Measurements from ENCODE around the gene MDM4. TPM values are rescaled to one million over a fixed set of nuclear protein-coding genes. Genes with fewer than 3 reads are reported as not detected.

Gene MDM4, protein sequence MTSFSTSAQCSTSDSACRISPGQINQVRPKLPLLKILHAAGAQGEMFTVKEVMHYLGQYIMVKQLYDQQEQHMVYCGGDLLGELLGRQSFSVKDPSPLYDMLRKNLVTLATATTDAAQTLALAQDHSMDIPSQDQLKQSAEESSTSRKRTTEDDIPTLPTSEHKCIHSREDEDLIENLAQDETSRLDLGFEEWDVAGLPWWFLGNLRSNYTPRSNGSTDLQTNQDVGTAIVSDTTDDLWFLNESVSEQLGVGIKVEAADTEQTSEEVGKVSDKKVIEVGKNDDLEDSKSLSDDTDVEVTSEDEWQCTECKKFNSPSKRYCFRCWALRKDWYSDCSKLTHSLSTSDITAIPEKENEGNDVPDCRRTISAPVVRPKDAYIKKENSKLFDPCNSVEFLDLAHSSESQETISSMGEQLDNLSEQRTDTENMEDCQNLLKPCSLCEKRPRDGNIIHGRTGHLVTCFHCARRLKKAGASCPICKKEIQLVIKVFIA
- total RNA-seq, result 3.2 and 7.6 TPM in 2 replicates

DNA sequence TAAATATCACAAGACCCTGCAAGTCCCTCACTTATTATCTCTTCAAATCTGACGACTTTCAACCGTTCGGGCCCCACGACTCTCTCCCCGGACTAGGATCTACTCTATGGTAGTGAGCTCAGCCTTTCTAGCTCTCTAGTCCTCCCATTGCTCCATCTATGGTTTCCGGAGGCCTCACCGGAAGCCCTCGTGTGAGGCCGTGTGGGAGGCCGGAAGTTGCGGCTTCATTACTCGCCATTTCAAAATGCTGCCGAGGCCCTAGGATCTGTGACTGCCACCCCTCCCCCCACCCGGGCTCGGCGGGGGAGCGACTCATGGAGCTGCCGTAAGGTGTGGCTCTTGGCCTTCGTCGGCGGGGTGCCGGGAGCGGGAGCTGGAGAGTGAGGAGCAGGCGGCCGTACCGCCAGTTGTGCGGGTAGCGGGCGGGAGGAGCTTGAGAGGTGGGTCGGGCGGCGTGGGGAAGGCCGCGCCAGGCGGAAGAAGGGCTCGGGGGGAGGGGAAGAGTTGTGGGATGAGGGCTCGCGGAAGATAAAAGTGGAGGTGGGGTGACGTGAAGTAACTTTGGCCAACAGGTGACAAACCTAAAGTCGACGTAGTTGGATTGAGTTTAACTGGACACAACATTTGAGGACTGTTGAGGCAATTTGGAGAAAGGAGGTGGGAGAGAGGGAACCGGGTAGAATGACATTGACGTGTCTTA lies at the start of gene MDM4:
MDM4 (plus strand) TSS at position 227 of the 700 bp plus-strand sequence. CDS start 9,113 bp downstream, outside the sequence.

DNA sequence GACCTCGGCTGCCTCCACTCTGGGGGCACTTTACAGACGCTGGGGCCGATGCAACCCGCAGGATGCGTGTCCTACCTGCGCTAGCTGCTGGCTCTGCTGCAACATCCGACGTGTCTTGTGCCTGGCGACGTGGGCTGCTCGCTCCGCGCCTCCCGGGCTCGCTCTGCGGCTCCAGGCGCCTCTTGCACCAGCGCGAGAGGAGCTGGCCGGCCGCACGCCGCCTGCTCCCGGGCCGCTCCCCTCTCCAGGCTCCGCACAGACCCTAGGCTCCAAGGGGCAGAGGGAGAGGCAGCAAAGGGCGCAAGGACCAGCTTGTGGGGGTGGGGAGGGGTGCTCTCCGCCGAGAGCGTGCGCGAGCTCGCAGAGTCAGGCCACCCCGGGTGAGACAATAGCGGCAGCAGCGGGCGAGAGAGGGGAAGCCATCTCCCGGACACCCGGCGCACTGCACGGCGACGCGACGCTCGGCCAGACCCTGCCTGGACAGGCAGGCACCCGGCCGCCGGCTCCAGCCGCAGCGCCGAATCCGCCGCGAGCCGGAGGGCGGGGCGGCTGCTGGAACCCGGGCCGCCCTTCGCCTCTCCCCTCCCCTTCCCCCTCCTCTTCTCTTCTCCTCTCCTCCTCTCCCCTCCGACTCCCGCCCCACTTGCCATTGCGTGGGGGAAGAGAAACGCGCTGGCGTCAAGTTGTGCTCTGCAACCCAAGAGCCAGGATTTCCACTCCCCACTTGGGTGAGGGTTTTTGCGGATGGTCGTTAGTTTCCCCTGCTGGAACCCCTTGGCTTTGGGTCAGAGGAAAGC lies 21.7 kb upstream of the MDM4 start, which contains the start of gene PIK3C2B:
PIK3C2B (minus strand) TSS at position 525 of the 797 bp plus-strand sequence. CDS start 25,003 bp downstream, outside the sequence.

Other genes starting within 250 kb of the MDM4 start
- gene PLEKHA6, start 156.5 kb upstream of the MDM4 start, total RNA-seq, result 3.5 and 3.9 TPM in 2 replicates
- 21.6 and 23.6 TPM in 2 replicates for gene PPP1R15B, start 104.6 kb upstream of the MDM4 start, total RNA-seq
- under 0.01 and 0.53 TPM in 2 replicates for gene PIK3C2B, start 21.6 kb upstream of the MDM4 start, total RNA-seq
- not detected in 2 replicates for gene LRRN2, start 169.3 kb downstream of the MDM4 start, total RNA-seq